Mesangial cell (primary cell): ENCODE data around the gene SPTBN5. TPM values are rescaled to one million over a fixed set of nuclear protein-coding genes. Genes with fewer than 3 reads are reported as not detected.

ENCODE experiments used
- total RNA-seq: library from RNA; depleted of rRNA; stranded (reverse); fragments of >200 nt; gene quantifications from 2 replicates; pipeline ENCODE4 v1.2.3, GENCODE V29; 2015

Gene SPTBN5
- total RNA-seq = under 0.01 and 0.25 TPM in 2 replicates

GRCh38 chr15:41893422-41894250 lies at the start of gene SPTBN5:
SPTBN5 (minus strand) TSS chr15:41894053; CDS start chr15:41893497, 556 bp downstream.

GRCh38 chr15:41838400-41838897 lies 55.4 kb downstream of the SPTBN5 start, which contains the start of gene PLA2G4B:
PLA2G4B (plus strand) TSS chr15:41838847; CDS start chr15:41838914, 67 bp downstream.

GRCh38 chr15:41827880-41828806 lies 65.7 kb downstream of the SPTBN5 start, which contains the start of gene JMJD7:
JMJD7 (plus strand) TSS chr15:41828092; CDS start chr15:41828125, 33 bp downstream.

Other genes starting within 250 kb of the SPTBN5 start
- 11.6 and 15.8 TPM in 2 replicates for gene MGA, start 233.6 kb downstream of the SPTBN5 start, total RNA-seq
- 11.0 and 11.9 TPM in 2 replicates for gene MAPKBP1, start 119.6 kb downstream of the SPTBN5 start, total RNA-seq
- gene JMJD7, start 66.0 kb downstream of the SPTBN5 start, total RNA-seq = 3.0 and 9.3 TPM in 2 replicates
- gene PLA2G4B, start 55.2 kb downstream of the SPTBN5 start, total RNA-seq = 2.4 TPM in 1 of 2 replicates, not detected in the other
- 23.6 and 39.1 TPM in 2 replicates for gene EHD4, start 78.5 kb upstream of the SPTBN5 start, total RNA-seq
- not detected in 2 replicates for gene PLA2G4E, start 127.0 kb upstream of the SPTBN5 start, total RNA-seq
- gene PLA2G4D, start 200.5 kb upstream of the SPTBN5 start, total RNA-seq = not detected in 2 replicates